ENCODE measurements around the gene MAST4.

MAST4 gene

GRCh38 chr5:67063055-67063454 lies 466.9 kb downstream of the MAST4 start:
- Histone ChIP-seq H3K79me2 (ENCODE audit: low read length) (no peaks in the 10 kb centered on the region), H3K9ac (ENCODE audit: low read length) (no peak overlapping the region), H3K4me2 (ENCODE audit: low read length) (no peak overlapping the region), H4K20me1 (ENCODE audit: insufficient read depth, low read length) (no peaks in the 10 kb centered on the region), H3K9me3 (ENCODE audit: insufficient read depth, low read length) (no peaks in the 10 kb centered on the region), H3K36me3 (replicated peaks; ENCODE audit: low read depth, low read length) (no peaks in the 10 kb centered on the region), H2AFZ (ENCODE audit: low read depth, low read length) (no peak overlapping the region), H3K4me3 (ENCODE audit: low read length) (no peak overlapping the region), H3K4me1 (ENCODE audit: low read length) (peaks cover 9% of the 10 kb centered on the region), H3K27ac (ENCODE audit: low read length) (no peak overlapping the region), H3K27me3 (ENCODE audit: low read depth, low read length) (no peaks in the 10 kb centered on the region; the same call in 1 of the 2 replicates)
- TF ChIP-seq CTCF (IDR thresholded peaks at IDR 0.05; ENCODE audit: low read depth, low read length) (no peak), EZH2phosphoT487 (IDR thresholded peaks at IDR 0.05; ENCODE audit: low read depth) (no peak)

GRCh38 chr5:67063791-67064190 lies 467.6 kb downstream of the MAST4 start:
- Histone ChIP-seq H3K9me3 (ENCODE audit: insufficient read depth, low read length) (no peaks in the 10 kb centered on the region), H3K36me3 (replicated peaks; ENCODE audit: low read depth, low read length) (no peaks in the 10 kb centered on the region), H3K4me3 (ENCODE audit: low read length) (no peak overlapping the region), H3K79me2 (ENCODE audit: low read length) (no peaks in the 10 kb centered on the region), H3K27me3 (ENCODE audit: low read depth, low read length) (no peaks in the 10 kb centered on the region; the same call in 1 of the 2 replicates), H3K4me2 (ENCODE audit: low read length) (no peak overlapping the region), H3K27ac (ENCODE audit: low read length) (no peak overlapping the region), H4K20me1 (ENCODE audit: insufficient read depth, low read length) (no peaks in the 10 kb centered on the region), H3K4me1 (ENCODE audit: low read length) (peaks cover 9% of the 10 kb centered on the region), H2AFZ (ENCODE audit: low read depth, low read length) (no peak overlapping the region), H3K9ac (ENCODE audit: low read length) (no peak overlapping the region)
- TF ChIP-seq CTCF (IDR thresholded peaks at IDR 0.05; ENCODE audit: low read depth, low read length) = no peak
- TF ChIP-seq EZH2phosphoT487 (IDR thresholded peaks at IDR 0.05; ENCODE audit: low read depth) = no peak

- peaks cover 9% of the 10 kb centered on the region for H3K4me1 ChIP-seq (ENCODE audit: low read length)
- H3K79me2 ChIP-seq (ENCODE audit: low read length) = no peaks in the 10 kb centered on the region
Measured at GRCh38 chr5:67065237-67065636, 469.0 kb downstream of the MAST4 start.

GRCh38 chr5:67065696-67066095 lies 469.5 kb downstream of the MAST4 start:
- no peaks in the 10 kb centered on the region for H3K9me3 ChIP-seq (ENCODE audit: insufficient read depth, low read length)
- H2AFZ ChIP-seq (ENCODE audit: low read depth, low read length) = no peak overlapping the region
- no peak overlapping the region for H3K27ac ChIP-seq (ENCODE audit: low read length)
- H3K27me3 ChIP-seq (ENCODE audit: low read depth, low read length) = no peaks in the 10 kb centered on the region; the same call in 1 of the 2 replicates
- H3K36me3 ChIP-seq (replicated peaks; ENCODE audit: low read depth, low read length) = no peaks in the 10 kb centered on the region
- peak overlapping the region; percentile 55 for H3K4me2 ChIP-seq (ENCODE audit: low read length)
- TF ChIP-seq EZH2phosphoT487 (IDR thresholded peaks at IDR 0.05; ENCODE audit: low read depth) (no peak), CTCF (IDR thresholded peaks at IDR 0.05; ENCODE audit: low read depth, low read length) (no peak)
- H4K20me1 ChIP-seq (ENCODE audit: insufficient read depth, low read length) = no peaks in the 10 kb centered on the region
- H3K79me2 ChIP-seq (ENCODE audit: low read length) = no peaks in the 10 kb centered on the region
- no peak overlapping the region for H3K4me3 ChIP-seq (ENCODE audit: low read length)
- H3K9ac ChIP-seq (ENCODE audit: low read length) = no peak overlapping the region
- H3K4me1 ChIP-seq (ENCODE audit: low read length) = peaks cover 9% of the 10 kb centered on the region

More at GRCh38 chr5:67065237-67065636, 469.0 kb downstream of the MAST4 start:
- H3K4me3 ChIP-seq (ENCODE audit: low read length) = 0 out of 2 replicates have a peak overlapping the region, but pooled peaks have one; percentile 15
- no peaks in the 10 kb centered on the region for H3K9me3 ChIP-seq (ENCODE audit: insufficient read depth, low read length)
- no peak overlapping the region for H3K9ac ChIP-seq (ENCODE audit: low read length)
- no peaks in the 10 kb centered on the region; the same call in 1 of the 2 replicates for H3K27me3 ChIP-seq (ENCODE audit: low read depth, low read length)
- TF ChIP-seq CTCF (IDR thresholded peaks at IDR 0.05; ENCODE audit: low read depth, low read length) = no peak
- no peak for TF ChIP-seq EZH2phosphoT487 (IDR thresholded peaks at IDR 0.05; ENCODE audit: low read depth)
- no peak overlapping the region for H3K27ac ChIP-seq (ENCODE audit: low read length)
- H3K4me2 ChIP-seq (ENCODE audit: low read length) = peak overlapping the region; percentile 55
- H4K20me1 ChIP-seq (ENCODE audit: insufficient read depth, low read length) = no peaks in the 10 kb centered on the region
- H2AFZ ChIP-seq (ENCODE audit: low read depth, low read length) = no peak overlapping the region
- H3K36me3 ChIP-seq (replicated peaks; ENCODE audit: low read depth, low read length) = no peaks in the 10 kb centered on the region

Data from OCI-LY3 (cell line).